SK-N-MC (cell line): Measurements from ENCODE around the gene DNAJC5.

Experiments
- EZH2 ChIP-seq: fragments of 200-600 bp; sonication (generic); IDR thresholded peaks from one replicate; pipeline ENCODE4 v1.6.1; 2017; ENCODE audit warnings: antibody characterized with exemption
- POLR2AphosphoS5 ChIP-seq: IDR thresholded peaks from 2 replicates; pipeline ENCODE4 v1.6.1; 2012; ENCODE audit warnings: mild to moderate bottlenecking, low read depth, low read length, borderline replicate concordance

DNA sequence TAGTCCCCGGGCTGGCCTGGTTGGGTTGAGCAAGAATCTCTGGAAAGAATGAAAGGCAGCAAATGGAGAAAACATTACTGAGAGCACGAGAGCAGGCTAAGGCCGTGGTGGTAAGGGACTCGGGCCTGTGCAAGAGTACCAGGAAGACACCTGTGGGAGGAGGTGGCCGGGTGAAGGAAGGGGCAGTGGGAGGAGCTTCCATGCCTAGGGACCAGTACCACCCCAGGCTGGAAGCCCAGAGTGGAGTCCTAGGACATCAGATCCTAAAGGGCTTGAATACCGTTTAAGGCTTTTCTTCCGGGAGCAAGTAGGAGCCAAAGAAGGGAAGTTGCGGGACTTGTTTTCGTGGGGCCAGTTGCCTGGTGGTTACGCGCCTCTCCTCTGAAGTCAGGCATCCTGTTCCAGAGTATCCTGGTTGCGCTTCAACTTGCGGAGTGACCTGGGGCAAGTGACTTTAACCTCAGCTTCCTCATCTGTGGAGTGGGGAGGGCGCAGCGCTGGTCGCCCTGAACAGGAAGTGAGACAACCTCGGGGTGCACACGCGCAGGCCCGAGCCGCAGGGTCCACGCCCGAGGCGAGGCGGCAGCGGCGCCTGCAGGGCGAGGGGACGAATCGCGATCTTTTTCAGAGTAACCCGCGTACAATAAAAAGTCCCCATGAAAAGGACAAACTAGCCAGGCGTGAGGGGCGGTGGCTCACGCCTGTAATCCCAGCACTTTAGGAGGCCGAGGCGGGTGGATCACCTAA is 31.0 kb upstream of the DNAJC5 start:
- TF ChIP-seq POLR2AphosphoS5 = no peak
- no peak for TF ChIP-seq EZH2
